Activated T-helper 2 cell treated with anti-CD3 and anti-CD28 coated beads, Interferon-gamma antibody, Interleukin-2, Interleukin-4, amounts not matched to agents 10 μg/mL and 5 μg/mL and 100 μg/mL, durations not matched to agents 14 hours and 24 hours and 36 hours (primary cell): ENCODE data around the gene UNC5C. TPM values are rescaled to one million over a fixed set of nuclear protein-coding genes. Genes with fewer than 3 reads are reported as not detected.

Source experiments
- DNase-seq: peaks from one replicate; pipeline ENCODE4 v3.0.0; 2021; ENCODE audit warnings: low spot score
- H3K27ac Mint-ChIP-seq: one replicate; pipeline ENCODE4 v1.8.0; 2021; ENCODE audit warnings: mixed read lengths
- H3K27me3 Mint-ChIP-seq: one replicate; pipeline ENCODE4 v1.8.0; 2021; ENCODE audit warnings: low read depth, mixed read lengths
- H3K36me3 Mint-ChIP-seq: one replicate; pipeline ENCODE4 v1.8.0; 2021; ENCODE audit warnings: low read depth, mixed read lengths
- H3K4me1 Mint-ChIP-seq: one replicate; pipeline ENCODE4 v1.8.0; 2021; ENCODE audit warnings: low read depth, mixed read lengths
- H3K4me3 Mint-ChIP-seq: one replicate; pipeline ENCODE4 v1.8.0; 2021; ENCODE audit warnings: low read depth, mild to moderate bottlenecking, moderate library complexity, mixed read lengths
- H3K9me3 Mint-ChIP-seq: one replicate; pipeline ENCODE4 v1.8.0; 2021; ENCODE audit warnings: mixed read lengths
- intact Hi-C: fragments of 100-400 bp; cut with micrococcal nuclease; formaldehyde crosslinking; loops from one replicate; pipeline ENCODE4 v1.15.1; 2023
- total RNA-seq: library from RNA; stranded (reverse); gene quantifications from 2 replicates; pipeline ENCODE4 v1.2.3, GENCODE V29; 2022

UNC5C gene
- total RNA-seq, 1 donor from 2014 or later, result 0.11 TPM

DNA sequence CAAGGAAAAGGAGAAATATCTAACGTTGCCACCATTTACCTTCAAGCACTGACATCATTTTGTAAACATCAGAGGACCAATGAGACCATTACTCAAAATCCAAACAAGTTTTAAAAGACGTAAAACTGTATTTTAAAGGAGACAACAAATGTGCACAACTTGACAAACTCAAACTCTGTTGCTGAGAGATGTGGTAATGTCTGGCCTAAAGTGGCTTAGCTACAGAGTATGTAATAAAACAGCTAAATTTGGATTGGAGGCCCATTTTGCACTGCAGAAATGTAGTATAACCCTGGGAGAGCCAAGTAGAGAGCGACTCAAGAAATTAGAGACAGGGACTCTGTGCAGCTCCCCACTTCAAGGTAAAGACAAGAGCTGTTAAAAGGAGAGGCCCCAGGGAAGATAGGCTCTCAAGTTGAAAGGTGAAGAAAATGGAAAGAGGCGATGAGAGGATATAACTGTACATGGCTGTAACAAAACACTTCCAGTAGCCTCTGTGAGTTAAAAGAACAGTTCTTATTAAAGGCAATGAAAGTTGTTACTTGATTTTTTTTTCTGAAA, 20.3 kb downstream of the UNC5C start:
- H3K4me3 Mint-ChIP-seq, result no peak overlapping the region
- H3K36me3 Mint-ChIP-seq, result no peaks in the 10 kb centered on the region
- no peaks in the 10 kb centered on the region for H3K9me3 Mint-ChIP-seq
- DNase-seq, result no peak
- intact Hi-C loops, result no loop called here
- peaks cover 1% of the 10 kb centered on the region for H3K4me1 Mint-ChIP-seq
- peaks cover 7% of the 10 kb centered on the region for H3K27me3 Mint-ChIP-seq
- H3K27ac Mint-ChIP-seq, result no peak overlapping the region

DNA sequence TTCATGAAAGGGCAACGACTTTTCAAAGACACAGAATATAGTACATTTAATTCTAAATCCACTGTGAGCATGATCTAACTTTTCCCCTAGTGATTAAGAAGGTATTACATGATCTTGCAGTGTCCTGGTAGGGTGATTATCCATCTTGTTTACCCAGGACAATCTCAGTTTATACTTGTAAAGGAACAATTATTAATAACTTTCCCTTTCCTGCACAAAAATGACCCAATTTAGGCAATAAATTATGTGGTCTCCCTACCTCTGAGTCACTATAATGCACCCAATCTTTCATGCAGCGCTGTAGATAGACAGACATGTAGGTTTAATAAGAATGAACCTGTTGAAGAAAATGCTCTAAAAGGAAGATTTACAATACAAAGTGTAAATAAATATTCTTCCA, 22.7 kb downstream of the UNC5C start:
- Mint-ChIP-seq H3K4me3 (no peak overlapping the region), H3K4me1 (no peaks in the 10 kb centered on the region), H3K27ac (no peak overlapping the region), H3K36me3 (no peaks in the 10 kb centered on the region), H3K9me3 (no peaks in the 10 kb centered on the region), H3K27me3 (peaks cover 12% of the 10 kb centered on the region)
- intact Hi-C loops, result no loop called here
- no peak for DNase-seq

DNA sequence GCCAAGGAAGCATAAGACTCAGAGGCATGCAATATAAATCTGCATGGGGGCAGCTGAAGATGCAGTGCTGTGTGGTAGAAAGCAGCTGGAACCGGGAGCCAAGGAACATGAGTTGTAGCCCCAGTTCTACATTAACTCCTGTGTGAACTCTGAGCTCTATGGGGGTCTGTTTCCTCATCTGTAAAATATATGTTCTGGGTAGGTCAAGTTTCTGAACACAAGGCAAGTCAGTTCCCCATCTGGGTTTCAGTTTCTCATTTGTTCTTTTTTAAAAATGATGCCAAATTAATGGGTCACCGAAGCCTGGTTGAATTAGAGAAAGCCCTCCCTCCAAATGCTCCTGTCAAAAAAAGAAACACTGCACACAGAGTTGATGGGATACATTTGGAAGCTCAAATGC, 24.0 kb downstream of the UNC5C start:
- Mint-ChIP-seq H3K36me3 (no peaks in the 10 kb centered on the region), H3K27ac (no peak overlapping the region), H3K27me3 (peaks cover 12% of the 10 kb centered on the region), H3K4me1 (no peaks in the 10 kb centered on the region), H3K4me3 (no peak overlapping the region), H3K9me3 (no peaks in the 10 kb centered on the region)
- DNase-seq, result no peak
- intact Hi-C loops, result no loop called here

DNA sequence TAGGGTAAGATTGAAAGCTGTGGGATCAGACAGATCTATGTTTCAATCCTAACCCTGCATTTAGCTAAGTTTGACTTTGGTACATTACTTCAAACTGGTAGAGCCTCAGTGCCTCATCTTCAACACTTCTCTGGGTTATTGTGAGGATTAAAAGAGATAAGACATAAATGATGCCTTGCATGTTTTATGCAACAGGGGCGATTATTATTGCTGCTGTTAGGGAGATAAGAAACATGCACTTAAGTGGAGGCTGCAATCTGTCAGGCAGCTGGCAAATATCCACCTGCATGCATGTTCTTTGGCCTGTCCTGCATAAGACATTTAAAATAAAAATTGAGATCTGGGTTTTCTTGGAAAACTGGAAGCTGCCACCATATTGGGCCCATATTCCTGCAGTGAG, 24.6 kb downstream of the UNC5C start:
- H3K4me3 Mint-ChIP-seq, result no peak overlapping the region
- H3K4me1 Mint-ChIP-seq, result no peaks in the 10 kb centered on the region

DNA sequence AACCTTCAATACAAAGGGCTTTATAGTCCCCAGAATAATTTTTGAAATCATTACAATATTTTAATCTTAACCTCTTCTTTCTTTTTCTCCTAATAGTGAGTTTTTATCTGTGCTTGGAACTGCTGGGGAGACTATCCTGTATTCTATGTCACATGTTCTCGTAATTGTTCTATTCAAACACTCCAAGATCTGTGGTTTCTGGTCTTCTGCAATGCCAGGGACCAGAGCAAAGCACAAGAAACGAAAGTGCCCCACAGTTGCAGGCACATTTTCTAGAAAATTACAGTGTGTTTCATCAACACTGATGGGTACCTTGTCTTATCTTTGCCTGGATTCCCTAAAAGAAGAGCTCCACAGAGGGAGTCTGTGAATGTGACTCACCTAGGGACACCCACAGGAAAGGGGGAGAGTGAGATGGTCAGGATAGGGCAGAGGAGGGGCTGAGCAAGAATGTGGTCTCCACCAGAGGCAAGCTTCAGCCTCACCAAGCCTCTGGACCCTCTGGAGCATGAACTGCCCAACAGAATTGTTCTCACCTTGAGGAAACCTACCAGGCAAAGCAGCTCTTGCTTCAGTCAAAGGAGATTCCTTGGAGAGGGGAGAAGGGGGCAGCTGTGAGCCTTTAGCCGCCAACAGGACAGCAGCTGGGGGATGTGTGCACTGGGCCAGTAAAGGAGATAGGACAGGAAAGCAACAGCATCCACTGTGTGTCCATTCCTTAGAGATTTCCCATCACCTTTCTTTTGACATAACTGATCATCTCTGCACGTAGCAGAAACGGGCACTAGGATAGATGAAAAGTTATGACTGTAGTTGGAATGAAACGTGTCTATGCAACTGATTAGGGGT, 25.9 kb downstream of the UNC5C start:
- no peaks in the 10 kb centered on the region for H3K9me3 Mint-ChIP-seq
- no peaks in the 10 kb centered on the region for H3K4me1 Mint-ChIP-seq
- DNase-seq, result no peak
- no peak overlapping the region for H3K27ac Mint-ChIP-seq
- intact Hi-C loops, result no loop called here
- H3K36me3 Mint-ChIP-seq, result no peaks in the 10 kb centered on the region
- H3K27me3 Mint-ChIP-seq, result peaks cover 12% of the 10 kb centered on the region
- H3K4me3 Mint-ChIP-seq, result no peak overlapping the region

More for the DNA sequence above, 24.6 kb downstream of the UNC5C start:
- no peaks in the 10 kb centered on the region for H3K9me3 Mint-ChIP-seq
- intact Hi-C loops, result no loop called here
- DNase-seq, result no peak
- no peak overlapping the region for H3K27ac Mint-ChIP-seq
- H3K27me3 Mint-ChIP-seq, result peaks cover 12% of the 10 kb centered on the region
- no peaks in the 10 kb centered on the region for H3K36me3 Mint-ChIP-seq

DNA sequence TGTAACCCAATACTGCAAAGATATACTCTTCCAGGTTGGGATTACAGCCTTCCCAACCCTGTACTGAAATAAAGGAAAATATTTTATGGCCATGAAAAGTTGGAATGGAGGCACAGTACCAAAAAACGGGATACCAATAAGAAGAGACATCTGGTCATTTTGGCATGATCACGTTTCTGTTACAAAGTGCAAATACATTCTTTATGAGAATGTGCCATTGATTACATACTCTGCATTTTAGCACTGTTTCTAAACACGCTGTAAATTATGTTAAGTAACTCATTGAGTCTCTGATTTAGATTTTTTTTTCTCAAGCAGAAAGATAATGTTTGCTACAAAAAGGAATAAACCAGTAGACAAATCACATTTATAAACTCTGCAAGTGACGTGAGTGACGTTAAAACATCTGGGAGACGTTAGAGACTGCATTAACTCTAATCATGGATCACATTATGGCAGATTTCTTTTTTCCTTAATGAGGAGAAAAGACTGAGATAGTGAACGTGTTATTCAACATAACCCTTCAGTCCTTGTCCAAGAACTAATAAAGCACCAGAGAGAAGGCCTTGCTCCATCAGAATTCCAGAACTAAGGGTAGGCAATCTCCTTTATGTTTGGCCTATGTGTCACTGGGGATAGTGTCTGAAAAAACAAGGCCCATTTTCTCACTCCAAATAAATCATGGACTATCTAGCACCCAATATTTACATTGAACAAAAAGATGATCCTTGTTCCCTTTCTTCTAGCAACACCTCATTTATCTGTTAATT, 31.0 kb downstream of the UNC5C start:
- no peak for DNase-seq
- Mint-ChIP-seq H3K4me1 (no peaks in the 10 kb centered on the region), H3K36me3 (no peaks in the 10 kb centered on the region), H3K9me3 (no peaks in the 10 kb centered on the region), H3K27me3 (peaks cover 5% of the 10 kb centered on the region), H3K4me3 (no peak overlapping the region), H3K27ac (no peak overlapping the region)
- intact Hi-C loops, result no loop called here

DNA sequence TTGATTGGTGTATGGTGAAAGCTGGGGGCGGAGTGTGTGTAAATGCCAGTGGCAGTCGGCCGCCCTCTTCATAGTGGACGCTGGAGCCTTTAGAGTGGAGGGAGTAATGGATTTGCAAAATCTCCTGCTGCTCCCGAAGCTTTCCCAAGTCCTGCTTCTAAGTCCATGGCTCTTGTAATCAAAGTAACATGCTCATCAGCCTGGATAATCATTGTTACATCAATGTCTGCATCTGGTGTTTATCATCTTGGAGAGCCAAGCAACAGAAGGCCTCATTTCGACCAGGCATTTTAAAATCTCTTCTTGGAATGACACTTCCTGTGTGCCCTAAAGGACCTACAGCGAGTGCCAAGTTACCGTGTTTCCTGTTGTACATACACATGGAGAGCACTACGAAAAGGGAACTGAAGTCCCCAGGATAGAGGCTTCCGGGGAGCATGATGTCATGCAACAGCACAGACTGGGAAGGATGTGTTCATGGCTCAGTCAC, 32.2 kb downstream of the UNC5C start:
- Mint-ChIP-seq H3K4me1 (no peaks in the 10 kb centered on the region), H3K27ac (no peak overlapping the region), H3K27me3 (peaks cover 9% of the 10 kb centered on the region), H3K9me3 (no peaks in the 10 kb centered on the region), H3K4me3 (no peak overlapping the region), H3K36me3 (no peaks in the 10 kb centered on the region)
- DNase-seq, result no peak
- intact Hi-C loops, result no loop called here

DNA sequence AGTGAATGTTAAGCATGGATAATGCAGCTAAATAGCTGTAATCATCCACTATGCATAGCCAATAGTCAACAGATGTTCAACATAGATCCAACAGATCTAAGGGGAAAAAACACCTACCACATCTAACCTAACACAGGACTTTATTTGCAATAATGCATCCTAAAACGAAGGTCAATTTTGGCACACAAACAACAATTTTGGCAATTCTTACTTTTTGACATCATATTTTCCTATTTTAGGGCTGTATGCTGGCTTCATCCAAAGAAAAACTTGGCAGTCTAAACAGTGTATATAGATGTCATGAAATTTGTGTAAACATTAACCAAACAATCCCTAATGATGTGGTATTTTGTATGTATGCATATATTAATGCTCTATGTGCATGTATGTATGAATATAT, 33.2 kb downstream of the UNC5C start:
- peaks cover 13% of the 10 kb centered on the region for H3K27me3 Mint-ChIP-seq
- H3K9me3 Mint-ChIP-seq, result no peaks in the 10 kb centered on the region
- no peak overlapping the region for H3K4me3 Mint-ChIP-seq
- DNase-seq, result no peak
- H3K27ac Mint-ChIP-seq, result no peak overlapping the region
- intact Hi-C loops, result no loop called here
- H3K36me3 Mint-ChIP-seq, result no peaks in the 10 kb centered on the region
- no peaks in the 10 kb centered on the region for H3K4me1 Mint-ChIP-seq

DNA sequence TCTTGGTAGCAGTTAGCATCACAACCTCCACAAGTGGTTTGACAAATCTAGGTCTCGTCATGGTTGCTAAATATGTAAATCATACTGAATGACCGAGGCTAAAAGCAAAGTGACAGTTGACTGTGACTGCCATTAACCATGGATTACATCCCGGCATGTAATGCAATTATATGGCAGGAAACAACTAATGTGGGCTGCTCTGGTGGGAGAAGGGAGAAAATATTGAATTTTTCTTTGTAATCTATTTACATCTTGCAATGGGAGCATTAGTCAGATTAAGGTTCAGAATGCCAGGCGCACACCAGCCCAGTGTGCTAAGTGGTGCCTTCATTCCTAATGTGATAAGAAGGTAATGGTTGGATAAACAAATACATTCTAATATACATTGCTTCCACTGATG, 35.8 kb downstream of the UNC5C start:
- Mint-ChIP-seq H3K4me3 (no peak overlapping the region), H3K27me3 (peaks cover 13% of the 10 kb centered on the region), H3K9me3 (no peaks in the 10 kb centered on the region), H3K36me3 (no peaks in the 10 kb centered on the region), H3K4me1 (no peaks in the 10 kb centered on the region), H3K27ac (no peak overlapping the region)
- intact Hi-C loops, result loop anchor here (2.0 kb wide), 1 partner anchor 346 kb away; no protein-coding TSS in a partner anchor
- no peak for DNase-seq

DNA sequence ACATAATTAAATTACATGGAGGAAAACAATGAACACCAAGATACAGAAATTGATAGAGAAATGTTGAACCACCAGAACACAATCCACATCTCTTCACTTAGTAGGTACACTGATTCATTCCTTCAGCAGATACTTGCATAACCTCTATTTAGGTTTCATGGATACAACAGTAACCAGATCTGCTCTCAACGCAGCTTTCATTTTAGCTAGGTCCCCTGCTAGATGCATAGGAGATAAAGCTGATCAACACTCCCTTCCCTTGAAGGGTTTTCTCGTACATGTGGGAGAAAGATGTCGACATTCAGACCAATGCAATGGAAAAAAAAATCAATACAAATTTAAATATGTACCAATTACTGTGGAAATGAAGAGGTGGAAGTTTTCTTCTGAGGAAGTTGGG, 37.3 kb downstream of the UNC5C start:
- no peaks in the 10 kb centered on the region for H3K36me3 Mint-ChIP-seq

DNA sequence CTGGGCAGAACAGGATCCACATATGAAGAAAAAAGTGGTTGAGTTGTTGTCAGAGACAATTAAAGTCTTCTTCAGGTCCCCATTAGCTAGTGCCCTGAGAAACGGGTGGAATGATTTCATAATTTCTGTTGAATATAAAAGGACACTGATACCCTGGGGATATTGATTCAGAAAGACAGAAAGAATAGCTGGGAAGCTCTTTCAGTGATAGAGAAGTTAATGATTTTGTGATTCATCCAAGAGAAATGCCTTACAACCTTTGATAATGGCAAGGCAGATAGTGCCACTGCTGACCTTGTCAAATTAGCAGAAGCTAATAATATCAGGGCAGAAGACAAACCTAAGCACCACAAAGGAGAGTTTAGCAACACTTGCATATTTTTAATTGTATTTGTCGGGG, 37.9 kb downstream of the UNC5C start:
- no peak overlapping the region for H3K27ac Mint-ChIP-seq
- no peak overlapping the region for H3K4me3 Mint-ChIP-seq
- peaks cover 1% of the 10 kb centered on the region for H3K4me1 Mint-ChIP-seq
- no peaks in the 10 kb centered on the region for H3K36me3 Mint-ChIP-seq
- no peaks in the 10 kb centered on the region for H3K9me3 Mint-ChIP-seq
- intact Hi-C loops, result no loop called here
- peaks cover 15% of the 10 kb centered on the region for H3K27me3 Mint-ChIP-seq
- DNase-seq, result no peak

More for the DNA sequence above, 37.3 kb downstream of the UNC5C start:
- Mint-ChIP-seq H3K27me3 (peaks cover 15% of the 10 kb centered on the region), H3K4me3 (no peak overlapping the region), H3K9me3 (no peaks in the 10 kb centered on the region), H3K4me1 (peaks cover 1% of the 10 kb centered on the region), H3K27ac (no peak overlapping the region)
- DNase-seq, result no peak
- intact Hi-C loops, result no loop called here

DNA sequence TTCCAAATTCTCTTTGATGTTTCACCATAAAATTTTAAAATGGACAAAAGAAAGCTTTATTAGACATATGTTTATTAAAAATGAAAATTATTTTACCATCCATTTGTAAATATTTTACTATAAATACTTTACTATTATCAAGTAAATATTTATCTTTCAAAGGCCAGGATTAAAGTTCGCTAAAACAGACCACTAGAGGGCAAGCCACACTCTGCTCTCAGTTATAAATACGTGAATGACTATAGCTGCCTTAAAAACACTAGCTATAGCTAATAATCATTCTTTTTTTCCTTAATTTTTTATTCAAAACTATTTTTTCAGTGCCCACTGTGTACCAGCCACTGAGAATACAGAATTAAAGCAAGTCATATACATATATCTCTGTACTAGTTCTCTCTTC, 38.6 kb downstream of the UNC5C start:
- intact Hi-C loops, result no loop called here

DNA sequence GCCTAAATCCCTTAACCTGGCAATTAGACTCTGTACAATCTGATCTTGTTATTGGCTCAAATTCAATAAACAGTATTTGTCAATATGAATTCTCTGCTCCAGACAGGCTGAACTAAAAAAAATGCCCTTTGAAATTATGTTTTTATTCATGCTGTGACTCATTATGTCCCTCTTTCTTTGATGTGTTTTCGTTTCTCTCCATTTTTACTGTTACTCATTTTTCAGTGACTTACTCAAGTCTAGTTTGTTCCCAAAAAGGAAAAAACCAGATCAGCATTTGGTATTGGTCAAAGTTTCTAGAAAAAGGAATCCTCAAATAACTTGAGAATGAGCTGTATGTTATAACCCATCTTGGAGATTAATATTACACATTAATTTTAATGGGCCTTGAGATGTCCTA, 40.4 kb downstream of the UNC5C start:
- H3K27me3 Mint-ChIP-seq, result peaks cover 16% of the 10 kb centered on the region
- H3K4me1 Mint-ChIP-seq, result peaks cover 1% of the 10 kb centered on the region
- no peak overlapping the region for H3K4me3 Mint-ChIP-seq
- H3K27ac Mint-ChIP-seq, result no peak overlapping the region
- no peaks in the 10 kb centered on the region for H3K9me3 Mint-ChIP-seq
- intact Hi-C loops, result loop anchor here (1.0 kb wide), 1 partner anchor 259 kb away; no protein-coding TSS in a partner anchor
- H3K36me3 Mint-ChIP-seq, result no peaks in the 10 kb centered on the region
- no peak for DNase-seq

More for the DNA sequence above, 38.6 kb downstream of the UNC5C start:
- Mint-ChIP-seq H3K9me3 (no peaks in the 10 kb centered on the region), H3K4me3 (no peak overlapping the region), H3K27ac (no peak overlapping the region), H3K36me3 (no peaks in the 10 kb centered on the region), H3K27me3 (peaks cover 15% of the 10 kb centered on the region), H3K4me1 (peaks cover 1% of the 10 kb centered on the region)
- DNase-seq, result no peak
